Umbilical cord (tissue), 2 donors: ENCODE data around the gene KCNS3. TPM values are rescaled to one million over a fixed set of nuclear protein-coding genes. Genes with fewer than 3 reads are reported as not detected.

Experiments
- DNase-seq: peaks from one replicate; pipeline ENCODE4 v3.0.0-alpha.2; 2015; ENCODE audit warnings: low spot score
- total RNA-seq: library from RNA; depleted of rRNA; stranded (reverse); fragments of >200 nt; gene quantifications from one replicate; pipeline ENCODE4 v1.2.3, GENCODE V29; 2014; ENCODE audit warnings: low replicate concordance; ENCODE audit not compliant: insufficient read depth

The KCNS3 gene
- total RNA-seq, 1 donor from 2014 or later, result 2.9 TPM

- DNase-seq, result no peak
Measured at GRCh38 chr2:17877811-17878280, 621 bp upstream of the KCNS3 start.

- peak; percentile 30 for DNase-seq
Measured at GRCh38 chr2:17879137-17879912, 858 bp downstream of the KCNS3 start.

DNA sequence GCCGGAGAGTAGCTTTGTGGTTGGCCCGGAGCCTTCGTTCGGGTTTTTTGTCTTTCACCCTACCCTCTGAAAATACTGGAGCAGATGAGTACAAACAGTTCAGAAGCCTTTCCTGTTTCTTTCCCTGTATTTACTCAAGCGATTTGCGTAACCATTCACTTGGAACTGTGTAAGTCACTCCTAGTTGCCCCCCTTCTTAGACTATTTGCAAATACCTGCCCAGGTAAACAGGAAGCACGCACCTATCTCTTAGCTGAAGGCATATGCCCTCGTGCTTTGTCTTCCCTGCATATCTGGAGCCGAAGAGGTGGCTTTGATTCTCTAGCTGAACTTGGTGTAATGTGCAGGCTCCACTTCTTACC, 1.4 kb downstream of the KCNS3 start:
- DNase-seq, result no peak

GRCh38 chr2:17892770-17893534, 14.5 kb downstream of the KCNS3 start:
- DNase-seq, result no peak

- peak; percentile 83 for DNase-seq
Measured at GRCh38 chr2:17894005-17894404, 15.5 kb downstream of the KCNS3 start.

DNA sequence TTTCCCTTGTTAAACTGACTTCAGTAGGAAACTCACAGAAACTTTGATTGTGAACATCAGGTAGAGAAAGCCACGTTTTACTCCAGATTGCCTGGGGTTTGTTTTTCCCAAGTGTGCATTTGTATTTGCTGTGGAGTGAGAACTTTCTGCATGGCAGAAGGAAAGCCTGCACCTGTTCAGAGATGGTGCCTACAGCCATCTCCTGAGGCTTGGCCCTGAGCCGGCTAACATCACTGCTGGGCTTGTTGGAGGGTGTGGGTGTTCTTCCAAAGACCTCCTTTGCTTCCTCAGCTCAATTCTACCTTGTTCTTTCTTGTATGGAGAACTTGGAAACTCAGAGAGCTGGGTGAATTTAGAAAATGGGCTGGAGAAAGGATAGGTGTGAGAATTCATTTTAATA, 16.1 kb downstream of the KCNS3 start:
- no peak for DNase-seq

GRCh38 chr2:17899871-17900270, 21.4 kb downstream of the KCNS3 start:
- DNase-seq, result no peak

DNA sequence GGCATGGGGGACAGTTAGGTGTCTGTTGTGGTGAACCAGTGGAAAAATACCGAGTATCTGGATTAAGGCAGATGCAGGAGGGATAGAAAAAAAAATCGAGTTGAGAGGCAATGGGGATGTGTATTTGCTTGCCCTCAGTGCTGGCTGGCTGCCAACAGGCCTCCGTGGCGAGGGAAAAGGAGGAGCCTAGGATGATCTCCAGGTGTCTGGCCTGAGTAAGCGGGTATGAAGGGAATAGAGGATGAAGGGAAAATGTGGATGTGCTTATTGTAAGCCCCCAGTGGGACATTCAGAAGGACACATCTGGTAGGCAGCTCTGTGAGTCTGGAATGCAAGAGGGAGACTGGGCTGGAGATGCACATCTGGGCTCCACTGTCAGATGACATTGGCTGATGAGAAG, 22.8 kb downstream of the KCNS3 start:
- no peak for DNase-seq

GRCh38 chr2:17910980-17911379, 32.5 kb downstream of the KCNS3 start:
- DNase-seq, result no peak

DNA sequence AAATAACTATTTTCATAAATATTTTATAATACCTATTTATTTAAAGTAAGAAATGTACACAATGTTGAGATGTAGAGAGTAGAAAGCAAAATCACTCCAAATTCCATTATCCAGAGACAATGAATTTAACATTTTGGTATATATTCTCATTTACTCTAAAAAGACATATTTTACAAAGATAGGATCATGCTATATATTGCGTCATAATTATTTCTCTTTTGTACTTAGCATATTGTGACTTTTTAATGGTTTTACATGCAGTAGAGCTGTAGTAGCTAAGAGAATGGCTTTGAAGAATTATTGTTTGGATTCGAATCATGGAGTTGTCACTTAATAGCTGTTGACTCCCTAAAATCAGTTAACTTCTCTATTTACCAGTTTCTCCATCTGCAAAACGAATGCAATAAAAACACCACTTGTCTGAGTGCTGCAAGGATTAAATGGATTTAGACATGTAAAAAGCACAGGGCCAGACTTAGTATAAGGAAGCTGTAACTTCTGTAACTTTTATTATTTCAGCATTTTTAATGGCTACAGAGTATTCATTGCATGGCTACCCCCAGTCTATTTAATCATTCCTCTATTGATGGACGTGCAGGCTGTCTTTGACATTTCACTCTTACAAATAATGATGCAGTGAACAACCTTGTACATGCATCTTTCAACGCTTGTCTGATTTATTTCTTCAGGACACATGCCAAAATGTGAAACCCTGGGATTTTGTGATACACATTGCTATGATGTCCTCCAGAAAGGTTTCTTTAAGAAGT, 33.2 kb downstream of the KCNS3 start:
- DNase-seq, result no peak

DNA sequence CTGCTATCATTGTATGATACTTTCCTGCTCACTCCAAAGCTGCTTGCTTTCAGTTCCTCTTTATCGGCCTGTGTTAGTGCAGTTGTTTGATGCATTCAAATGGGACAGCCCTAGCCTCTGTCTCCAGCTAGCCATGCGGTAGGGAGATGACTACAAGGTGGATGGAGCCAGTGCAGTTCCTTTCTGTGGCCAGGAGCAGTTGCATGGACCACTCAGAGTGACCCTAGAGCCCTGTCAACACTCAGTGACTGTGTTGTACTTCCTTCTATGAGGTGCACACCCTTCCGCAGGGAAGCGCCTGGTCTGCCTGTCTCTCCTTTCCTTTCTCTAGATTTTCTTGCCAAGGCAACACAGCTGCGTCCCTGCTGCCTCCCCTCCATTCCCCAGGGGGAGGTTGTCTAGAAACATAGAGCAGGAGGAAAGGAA, 33.8 kb downstream of the KCNS3 start:
- peak; percentile 14 for DNase-seq

DNA sequence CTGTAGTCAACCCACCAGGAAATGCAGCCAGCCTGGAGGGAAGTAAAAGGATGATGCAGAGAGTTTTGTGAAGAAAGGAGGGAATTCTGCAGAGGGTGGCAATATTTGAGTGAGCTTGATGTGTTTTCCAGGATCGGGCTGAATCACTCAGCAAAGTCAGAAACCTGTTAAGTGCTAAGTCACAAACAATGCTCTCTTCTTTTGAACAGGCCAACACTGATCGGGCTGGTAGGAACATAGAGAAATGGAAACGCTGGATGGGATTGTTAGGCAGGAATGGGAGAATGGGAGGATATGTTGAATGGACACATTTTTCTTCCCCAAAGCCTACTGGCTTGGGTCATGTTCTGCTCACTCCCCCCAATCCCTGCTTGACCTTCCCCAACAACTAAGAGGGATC, 36.6 kb downstream of the KCNS3 start:
- no peak for DNase-seq

- no peak for DNase-seq
Measured at GRCh38 chr2:17915811-17916518, 37.5 kb downstream of the KCNS3 start.

GRCh38 chr2:17916584-17916983, 38.1 kb downstream of the KCNS3 start:
- DNase-seq, result no peak

- DNase-seq, result peak; percentile 40
Measured at GRCh38 chr2:17918789-17919188, 40.3 kb downstream of the KCNS3 start.

DNA sequence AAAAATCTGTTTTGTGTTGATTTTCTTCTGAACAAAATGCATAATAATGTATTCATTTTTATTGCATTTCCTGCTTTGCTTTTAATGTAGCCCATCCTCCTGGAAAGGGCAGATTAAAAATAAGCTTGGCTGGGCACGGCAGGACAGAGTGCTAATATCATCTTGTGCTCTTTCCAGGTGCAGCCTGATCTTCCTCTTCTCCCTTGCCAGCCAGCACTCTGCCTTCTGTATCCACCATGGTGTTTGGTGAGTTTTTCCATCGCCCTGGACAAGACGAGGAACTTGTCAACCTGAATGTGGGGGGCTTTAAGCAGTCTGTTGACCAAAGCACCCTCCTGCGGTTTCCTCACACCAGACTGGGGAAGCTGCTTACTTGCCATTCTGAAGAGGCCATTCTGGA, 52.3 kb downstream of the KCNS3 start:
- no peak for DNase-seq

GRCh38 chr2:17933256-17933655, 54.8 kb downstream of the KCNS3 start:
- no peak for DNase-seq

- no peak for DNase-seq
Measured at GRCh38 chr2:17934721-17935120, 56.3 kb downstream of the KCNS3 start.

- no peak for DNase-seq
Measured at GRCh38 chr2:17935242-17935885, 56.9 kb downstream of the KCNS3 start.

DNA sequence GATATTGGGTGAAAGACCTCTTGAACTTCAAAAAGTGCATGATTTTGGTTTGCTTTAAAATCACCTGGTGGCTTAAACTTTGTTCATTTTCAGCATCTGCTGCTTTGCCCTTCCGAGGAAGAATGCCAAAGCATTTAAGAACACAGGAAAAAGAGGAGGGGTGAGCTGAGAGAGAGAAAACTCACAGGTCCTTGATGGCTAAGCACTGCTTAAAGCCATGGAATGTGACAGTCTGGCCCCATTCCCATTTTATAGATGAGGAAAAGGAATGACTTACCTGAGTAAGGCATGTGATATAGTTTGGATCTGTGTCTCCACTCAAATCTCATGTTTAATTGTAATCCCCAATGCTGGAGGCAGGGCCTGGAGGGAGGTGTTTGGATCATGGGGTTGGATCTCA, 58.1 kb downstream of the KCNS3 start:
- DNase-seq, result no peak

DNA sequence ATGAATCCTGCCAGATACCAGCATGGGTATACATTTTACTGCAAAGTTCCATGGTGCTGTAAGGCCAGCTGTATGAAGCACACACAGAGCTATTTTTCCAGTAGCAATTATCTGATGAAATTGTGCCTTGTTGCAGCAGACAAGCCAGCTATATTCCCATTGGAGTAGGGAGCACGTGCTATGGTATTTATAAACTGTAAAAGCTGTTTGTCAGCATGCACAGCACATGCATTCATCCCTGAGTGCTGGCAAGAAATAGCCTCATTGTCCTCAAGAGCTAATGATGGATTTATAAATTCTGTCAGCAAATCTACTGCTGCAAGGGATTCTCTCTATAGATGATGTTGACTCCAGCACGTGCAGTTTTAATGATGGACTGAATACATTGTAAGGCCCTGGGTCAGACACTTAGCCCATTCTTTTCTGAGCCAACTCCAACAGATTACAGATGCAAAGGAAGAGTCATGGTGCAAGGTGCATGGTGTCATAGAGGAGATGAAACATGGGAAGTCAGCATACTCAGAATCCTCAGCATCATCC, 61.7 kb downstream of the KCNS3 start:
- no peak for DNase-seq
